HCT116 (cell line): ENCODE data around the gene DMD.

Source experiments
- CEBPB ChIP-seq: IDR thresholded peaks from 2 replicates; pipeline ENCODE4 v1.6.1; 2012; ENCODE audit warnings: low read depth
- EGR1 ChIP-seq: IDR thresholded peaks from 2 replicates; pipeline ENCODE4 v1.6.1; 2012; ENCODE audit warnings: low read depth
- ELF1 ChIP-seq: IDR thresholded peaks from 2 replicates; pipeline ENCODE4 v1.6.1; 2012; ENCODE audit warnings: low read depth, borderline replicate concordance
- EZH2 ChIP-seq: fragments of 200-600 bp; sonication (generic); IDR thresholded peaks from 2 replicates; pipeline ENCODE4 v1.6.1; 2017; ENCODE audit warnings: antibody characterized with exemption, mixed run types
- EZH2phosphoT487 ChIP-seq: fragments of 200-600 bp; IDR thresholded peaks from 2 replicates; pipeline ENCODE4 v1.6.1; 2018; ENCODE audit warnings: antibody characterized with exemption, borderline replicate concordance
- FOSL1 ChIP-seq: IDR thresholded peaks from 2 replicates; pipeline ENCODE4 v1.6.1; 2012; ENCODE audit warnings: low read depth
- POLR2A ChIP-seq: IDR thresholded peaks from 2 replicates; pipeline ENCODE4 v1.7.0; 2011; ENCODE audit warnings: borderline replicate concordance; ENCODE audit not compliant: insufficient read depth, insufficient read length; ENCODE audit errors: extremely low read depth
- POLR2AphosphoS5 ChIP-seq: IDR thresholded peaks from 2 replicates; pipeline ENCODE4 v1.6.1; 2011; ENCODE audit warnings: mild to moderate bottlenecking, low read depth, low read length, moderate library complexity
- TCF7L2 ChIP-seq: IDR thresholded peaks from 2 replicates; pipeline ENCODE4 v1.7.0; 2011; ENCODE audit warnings: borderline replicate concordance, inconsistent platforms; ENCODE audit not compliant: insufficient read depth, insufficient read length; ENCODE audit errors: extremely low read depth
- ZFX ChIP-seq: fragments of 450-650 bp; IDR thresholded peaks from 2 replicates; pipeline ENCODE4 v1.6.1; 2017
- ZNF274 ChIP-seq: fragments of 200-500 bp; sonication (Bioruptor generic); IDR thresholded peaks from 2 replicates; pipeline ENCODE4 v1.6.1; 2014; ENCODE audit warnings: mild to moderate bottlenecking, low read depth, low read length, inconsistent platforms
- TF ChIP-seq, protein P1 (sequence below), 3 experiments: fragments of 200-600 bp in 1 of 3; sonication (generic) in 1 of 3; IDR thresholded peaks in 2 of 3; conservative IDR thresholded peaks in 1 of 3; 2 replicates each; pipeline ENCODE4 v1.5.1; 2012 to 2017; ENCODE audit warnings: low read depth in 2 of 3, low read length in 2 of 3, antibody characterized with exemption in 1 of 3, borderline replicate concordance in 1 of 3, control low read depth in 1 of 3, mild to moderate bottlenecking in 1 of 3, mixed read lengths in 1 of 3, mixed run types in 1 of 3, moderate library complexity in 1 of 3; ENCODE audit not compliant: insufficient read depth in 1 of 3
- TF ChIP-seq, protein P2 (sequence below): IDR thresholded peaks from 2 replicates; pipeline ENCODE4 v1.6.1; 2012

DNA sequence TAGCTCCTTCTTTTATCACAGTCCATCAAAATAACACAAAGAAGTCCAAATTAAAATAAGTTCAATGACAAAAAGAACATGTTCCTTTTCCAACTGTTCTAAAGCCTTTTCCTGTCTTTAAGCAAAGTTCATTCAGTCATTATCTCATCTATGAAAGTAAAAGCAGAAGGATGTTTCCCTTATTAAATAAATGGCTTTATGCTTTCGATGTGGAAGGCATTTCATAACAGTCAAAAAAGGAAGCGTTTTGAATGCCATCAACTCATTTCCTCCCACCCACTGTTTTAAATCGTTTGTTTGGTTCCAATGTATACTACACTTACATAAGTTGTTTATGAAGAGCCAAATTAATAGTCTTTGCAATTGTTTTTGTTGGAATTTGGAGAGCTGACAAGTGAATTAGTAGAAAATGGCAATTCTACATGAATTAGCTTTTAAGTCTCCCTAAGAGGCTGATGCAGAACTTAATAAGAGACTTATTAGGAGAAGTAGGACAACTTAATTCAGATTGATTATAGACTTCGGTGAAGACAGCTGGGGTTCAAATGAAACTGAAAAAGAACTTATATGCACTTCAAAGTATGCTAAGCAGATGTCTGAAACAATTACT, 1746.9 kb downstream of the DMD start:
- TF ChIP-seq, protein P1, sequence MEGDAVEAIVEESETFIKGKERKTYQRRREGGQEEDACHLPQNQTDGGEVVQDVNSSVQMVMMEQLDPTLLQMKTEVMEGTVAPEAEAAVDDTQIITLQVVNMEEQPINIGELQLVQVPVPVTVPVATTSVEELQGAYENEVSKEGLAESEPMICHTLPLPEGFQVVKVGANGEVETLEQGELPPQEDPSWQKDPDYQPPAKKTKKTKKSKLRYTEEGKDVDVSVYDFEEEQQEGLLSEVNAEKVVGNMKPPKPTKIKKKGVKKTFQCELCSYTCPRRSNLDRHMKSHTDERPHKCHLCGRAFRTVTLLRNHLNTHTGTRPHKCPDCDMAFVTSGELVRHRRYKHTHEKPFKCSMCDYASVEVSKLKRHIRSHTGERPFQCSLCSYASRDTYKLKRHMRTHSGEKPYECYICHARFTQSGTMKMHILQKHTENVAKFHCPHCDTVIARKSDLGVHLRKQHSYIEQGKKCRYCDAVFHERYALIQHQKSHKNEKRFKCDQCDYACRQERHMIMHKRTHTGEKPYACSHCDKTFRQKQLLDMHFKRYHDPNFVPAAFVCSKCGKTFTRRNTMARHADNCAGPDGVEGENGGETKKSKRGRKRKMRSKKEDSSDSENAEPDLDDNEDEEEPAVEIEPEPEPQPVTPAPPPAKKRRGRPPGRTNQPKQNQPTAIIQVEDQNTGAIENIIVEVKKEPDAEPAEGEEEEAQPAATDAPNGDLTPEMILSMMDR (IDR thresholded peaks at IDR 0.05 in 2 of 3, conservative IDR thresholded peaks at IDR 0.05 in 1 of 3; ENCODE audit: borderline replicate concordance in 1 of 3, insufficient read depth in 1 of 3, low read depth in 2 of 3, low read length in 2 of 3): no peak
- TF ChIP-seq EZH2 (no peak), EZH2phosphoT487 (no peak), EGR1 (no peak), CEBPB (no peak), POLR2A (no peak), FOSL1 (no peak), ZFX (no peak), ZNF274 (no peak), POLR2AphosphoS5 (no peak), ELF1 (no peak), TCF7L2 (no peak)
- TF ChIP-seq, protein P2, sequence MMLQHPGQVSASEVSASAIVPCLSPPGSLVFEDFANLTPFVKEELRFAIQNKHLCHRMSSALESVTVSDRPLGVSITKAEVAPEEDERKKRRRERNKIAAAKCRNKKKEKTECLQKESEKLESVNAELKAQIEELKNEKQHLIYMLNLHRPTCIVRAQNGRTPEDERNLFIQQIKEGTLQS: no peak
